Small intestine (tissue), 7 donors: ENCODE data around the gene MRPL28. TPM values are rescaled to one million over a fixed set of nuclear protein-coding genes. Genes with fewer than 3 reads are reported as not detected.

Experiments used
- DNase-seq, 2 donors: peaks; one replicate each; pipeline versions ENCODE4 v3.0.0 to v3.0.0-alpha.2; 2013
- FAIRE-seq: peaks from 2 replicates; lab custom pipeline; 2012; peaks lifted over from hg19 to GRCh38; lab: Jason Lieb, UNC
- H3K27ac ChIP-seq, 3 donors: one replicate each; pipeline ENCODE4 v1.5.1; 2013; ENCODE audit warnings: low read length in 2 of 3, mild to moderate bottlenecking in 2 of 3, control low read depth in 1 of 3, inconsistent platforms in 1 of 3, low read depth in 1 of 3, moderate library complexity in 1 of 3
- H3K27me3 ChIP-seq, 3 donors: one replicate each; pipeline ENCODE4 v1.6.1; 2013; ENCODE audit warnings: low read length in 3 of 3, inconsistent platforms in 1 of 3; ENCODE audit not compliant: control insufficient read depth in 3 of 3, insufficient read depth in 3 of 3
- H3K36me3 ChIP-seq, 3 donors: one replicate each; pipeline ENCODE4 v1.6.1; 2013; ENCODE audit warnings: low read length in 3 of 3, inconsistent platforms in 1 of 3, low read depth in 1 of 3, mild to moderate bottlenecking in 1 of 3, moderate library complexity in 1 of 3; ENCODE audit not compliant: control insufficient read depth in 3 of 3, insufficient read depth in 2 of 3
- H3K4me1 ChIP-seq, 3 donors: one replicate each; pipeline ENCODE4 v1.6.1; 2013; ENCODE audit warnings: low read length in 2 of 3, inconsistent platforms in 1 of 3, low read depth in 1 of 3, mild to moderate bottlenecking in 1 of 3, moderate library complexity in 1 of 3; ENCODE audit not compliant: control insufficient read depth in 3 of 3, insufficient read depth in 2 of 3
- H3K4me3 ChIP-seq, 3 donors: one replicate each; pipeline ENCODE4 v1.5.1; 2013; ENCODE audit warnings: low read length in 3 of 3, control low read depth in 1 of 3, inconsistent platforms in 1 of 3, low read depth in 1 of 3, mild to moderate bottlenecking in 1 of 3, moderate library complexity in 1 of 3
- H3K9me3 ChIP-seq, 2 donors: one replicate each; pipeline ENCODE4 v1.6.1; 2013; ENCODE audit warnings: low read depth in 1 of 2, low read length in 1 of 2; ENCODE audit not compliant: control insufficient read depth in 2 of 2, insufficient read depth in 1 of 2
- WGBS, 3 donors: extraction: QIAGEN DNeasy Blood & Tissue Kit; methylation state at CpG; one replicate each; pipeline ENCODE4 v1.1.7; 2013; 5-methylcytosine and 5-hydroxymethylcytosine counted together
- polyA plus RNA-seq, 4 donors: library from polyadenylated mRNA; stranded (reverse) in 3 of 4; unstranded in 1 of 4; fragments of 200-250 nt in 3 of 4; fragments of 120-200 nt in 1 of 4; gene quantifications; one replicate each; pipeline versions ENCODE4 v1.2.1 to v1.2.3, GENCODE V29; 2013
- donor health status: healthy with polysubstance abuse.
- donor health status: control.
- donor health status: control.
- donor health status: Bipolar disorder and iron deficiency.
- donor health status: healthy.

The MRPL28 gene
- polyA plus RNA-seq, 4 donors, result 54.2 to 112 (median 92.1) TPM

DNA sequence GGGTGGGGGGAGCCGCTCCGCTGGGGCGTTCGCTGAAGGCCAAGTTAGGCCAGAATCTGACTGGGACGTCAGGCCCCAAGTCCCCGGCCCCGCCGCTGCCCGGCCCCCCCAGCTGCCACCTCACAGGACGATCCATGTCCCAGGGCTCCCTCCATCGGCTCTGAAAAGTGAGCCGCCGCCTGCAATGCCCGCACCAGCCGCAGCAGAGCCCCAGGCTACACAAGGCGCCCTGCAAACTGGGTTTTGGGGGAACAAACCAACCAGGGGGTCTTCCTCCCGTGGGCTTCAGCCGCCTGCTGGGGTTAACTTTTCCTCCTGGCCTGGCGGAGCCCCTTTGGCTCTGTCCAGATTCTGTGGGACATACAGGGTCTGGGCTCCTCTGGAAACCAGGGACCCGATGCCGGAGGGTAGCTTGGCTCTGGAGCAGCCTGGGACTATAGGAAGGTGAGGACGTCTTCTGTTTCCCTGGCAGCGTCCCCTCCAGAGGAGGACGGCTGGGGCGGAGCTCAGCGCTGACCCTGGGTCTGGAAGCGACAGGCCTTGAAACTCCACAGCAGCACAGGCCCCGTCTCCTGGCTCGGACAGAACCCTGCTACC, 27.5 kb upstream of the MRPL28 start:
- WGBS, 3 donors, result 33 to 39% (median 38%) methylated on average over 19 to 29 of the region's 29 CpGs
- Histone ChIP-seq H3K27ac (peak overlapping the region in 1 of 3 donors; percentile 61), H3K9me3 (no peaks in the 10 kb centered on the region), H3K36me3 (peaks cover 0 to 30% (median 0%) of the 10 kb centered on the region in 3 donors), H3K4me1 (peaks cover 0 to 20% (median 7%) of the 10 kb centered on the region in 3 donors), H3K27me3 (no peaks in the 10 kb centered on the region), H3K4me3 (peak overlapping the region in 1 of 3 donors; percentile 22)
- peak; percentile 55 to 80 for DNase-seq
- no peak for FAIRE-seq

DNA sequence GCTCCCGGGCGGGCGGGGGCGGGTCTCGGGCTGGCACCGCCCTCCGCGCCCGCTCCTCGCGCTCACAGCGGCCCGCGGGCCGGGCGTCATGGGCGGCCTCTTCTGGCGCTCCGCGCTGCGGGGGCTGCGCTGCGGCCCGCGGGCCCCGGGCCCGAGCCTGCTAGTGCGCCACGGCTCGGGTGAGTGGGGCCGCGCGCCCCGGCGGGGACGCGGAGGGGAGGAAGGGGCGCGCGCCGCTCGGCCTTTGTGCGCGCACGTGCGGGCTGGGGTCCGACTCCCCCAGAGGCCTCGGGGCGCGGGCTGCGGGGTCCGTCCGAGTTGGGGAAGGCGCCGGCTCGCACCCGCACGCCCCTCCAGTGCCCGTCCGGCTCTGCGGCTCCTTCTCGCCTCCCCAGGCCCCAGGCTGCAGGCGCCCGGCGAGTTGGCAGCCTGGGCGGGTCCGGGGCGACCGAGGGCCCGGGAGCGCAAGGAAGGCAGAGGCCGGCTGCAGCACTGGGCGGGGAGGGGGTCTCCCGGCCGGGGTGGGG, 26.9 kb upstream of the MRPL28 start, which contains the start of gene NME4:
TSS of gene NME4 (plus strand) at position 65 of the 527 bp plus-strand sequence. CDS start at position 89, 24 bp downstream.
- Histone ChIP-seq H3K4me1 (peaks cover 0 to 20% (median 7%) of the 10 kb centered on the region in 3 donors), H3K27me3 (no peaks in the 10 kb centered on the region), H3K9me3 (no peaks in the 10 kb centered on the region), H3K36me3 (peaks cover 0 to 30% (median 0%) of the 10 kb centered on the region in 3 donors), H3K4me3 (peak within 1 kb of the TSS; percentile 50 to 58 (median 56)), H3K27ac (peak within 1 kb of the TSS in 2 of 3 donors; percentile 50 to 61)
- WGBS, 3 donors, result 0 to 1% (median 0%) methylated on average over 34 to 75 of the region's 75 CpGs
- FAIRE-seq (no peak), DNase-seq (peak in 1 of 2 donors; percentile 65)

DNA sequence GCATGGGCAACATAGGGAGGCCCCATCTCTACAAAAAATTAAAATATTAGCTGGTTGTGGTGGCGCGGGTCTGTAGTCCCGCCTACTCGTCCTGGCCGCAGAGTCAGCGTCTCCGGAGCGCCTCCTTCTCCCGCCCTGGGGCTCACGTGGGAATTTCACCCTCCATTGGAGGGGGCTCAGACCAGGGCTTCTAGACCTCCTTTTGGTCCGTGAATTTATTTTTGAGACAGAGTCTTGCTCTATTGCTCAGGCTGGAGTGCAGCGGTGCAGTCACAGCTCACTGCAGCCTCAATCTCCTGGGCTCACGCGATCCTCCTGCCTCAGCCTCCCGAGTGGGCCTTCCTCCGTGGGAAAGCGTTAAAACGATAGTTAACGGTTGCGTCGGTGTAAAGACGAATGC, 26.3 kb upstream of the MRPL28 start:
- H3K27ac ChIP-seq, result peak overlapping the region in 1 of 3 donors; percentile 48
- H3K27me3 ChIP-seq, result no peaks in the 10 kb centered on the region
- FAIRE-seq (no peak), DNase-seq (peak in 1 of 2 donors; percentile 55)
- peaks cover 0 to 36% (median 0%) of the 10 kb centered on the region in 3 donors for H3K36me3 ChIP-seq
- H3K4me1 ChIP-seq, result peaks cover 0 to 20% (median 7%) of the 10 kb centered on the region in 3 donors
- H3K4me3 ChIP-seq, result peak overlapping the region; percentile 50 to 58 (median 56)
- WGBS, 3 donors, result 3 to 9% (median 6%) methylated on average over 22 of the region's 22 CpGs
- peaks cover 0 to 5% of the 10 kb centered on the region in 2 donors for H3K9me3 ChIP-seq

DNA sequence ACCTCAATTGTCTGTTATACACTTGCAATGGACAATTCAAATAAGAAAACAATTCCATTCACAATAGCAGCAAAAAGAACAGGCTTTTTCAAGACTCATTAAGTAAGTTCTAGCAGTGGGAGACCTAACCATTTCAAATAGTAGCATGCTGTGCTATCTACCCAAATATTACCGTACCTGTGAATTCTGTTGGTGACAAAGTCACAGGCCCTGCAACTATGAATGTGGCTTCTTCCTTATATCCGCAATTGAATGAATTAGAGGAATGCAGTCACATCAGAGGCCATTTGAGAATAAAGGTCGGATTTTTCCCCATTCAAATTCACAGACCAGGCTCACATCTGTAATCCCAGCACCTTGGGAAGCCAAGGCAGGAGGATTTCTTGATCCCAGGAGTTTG, 25.9 kb upstream of the MRPL28 start:
- H3K4me1 ChIP-seq, result peaks cover 0 to 20% (median 7%) of the 10 kb centered on the region in 3 donors
- FAIRE-seq (no peak), DNase-seq (no peak)
- peak overlapping the region in 1 of 3 donors; percentile 56 for H3K4me3 ChIP-seq
- H3K36me3 ChIP-seq, result peaks cover 0 to 37% (median 0%) of the 10 kb centered on the region in 3 donors
- H3K27me3 ChIP-seq, result no peaks in the 10 kb centered on the region
- WGBS, 3 donors, result 27 to 42% (median 40%) methylated on average over 3 of the region's 3 CpGs
- H3K27ac ChIP-seq, result no peak overlapping the region
- H3K9me3 ChIP-seq, result peaks cover 0 to 6% of the 10 kb centered on the region in 2 donors

DNA sequence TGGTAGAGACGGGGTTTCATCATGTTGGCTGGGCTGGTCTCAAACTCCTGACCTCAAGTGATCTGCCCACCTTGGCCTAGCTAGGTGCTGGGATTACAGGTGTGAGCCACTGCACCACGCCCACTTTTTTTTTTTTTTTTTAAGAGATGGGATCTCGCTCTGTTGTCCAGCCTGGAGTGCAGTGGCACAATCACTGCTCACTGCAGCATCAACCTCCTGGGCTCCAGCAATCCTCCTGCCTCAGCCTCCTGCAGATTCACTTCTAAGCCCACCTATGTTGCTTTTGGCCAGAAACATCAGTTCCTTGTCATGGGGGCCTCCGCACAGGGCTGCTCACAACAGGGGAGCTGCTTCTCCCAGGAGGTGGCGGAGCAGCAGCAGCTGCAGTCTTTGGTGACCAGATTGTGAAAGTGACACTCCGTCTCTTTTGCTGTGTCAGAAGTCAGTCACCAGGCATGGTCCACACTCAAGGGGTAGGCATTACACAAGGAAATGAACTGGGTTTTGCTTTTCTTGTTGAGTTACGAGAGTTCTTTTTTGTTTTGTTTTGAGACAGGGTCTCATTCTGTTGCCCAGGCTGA, 22.2 kb upstream of the MRPL28 start:
- 79 to 93% (median 92%) methylated on average over 7 of the region's 7 CpGs for WGBS, 3 donors
- H3K9me3 ChIP-seq, result peaks cover 0 to 6% of the 10 kb centered on the region in 2 donors
- no peak for FAIRE-seq
- no peak overlapping the region for H3K4me3 ChIP-seq
- peaks cover 0 to 25% (median 3%) of the 10 kb centered on the region in 3 donors for H3K4me1 ChIP-seq
- DNase-seq, result no peak
- H3K36me3 ChIP-seq, result peaks cover 0 to 7% (median 0%) of the 10 kb centered on the region in 3 donors
- H3K27ac ChIP-seq, result peak overlapping the region in 1 of 3 donors; percentile 30
- no peaks in the 10 kb centered on the region for H3K27me3 ChIP-seq

DNA sequence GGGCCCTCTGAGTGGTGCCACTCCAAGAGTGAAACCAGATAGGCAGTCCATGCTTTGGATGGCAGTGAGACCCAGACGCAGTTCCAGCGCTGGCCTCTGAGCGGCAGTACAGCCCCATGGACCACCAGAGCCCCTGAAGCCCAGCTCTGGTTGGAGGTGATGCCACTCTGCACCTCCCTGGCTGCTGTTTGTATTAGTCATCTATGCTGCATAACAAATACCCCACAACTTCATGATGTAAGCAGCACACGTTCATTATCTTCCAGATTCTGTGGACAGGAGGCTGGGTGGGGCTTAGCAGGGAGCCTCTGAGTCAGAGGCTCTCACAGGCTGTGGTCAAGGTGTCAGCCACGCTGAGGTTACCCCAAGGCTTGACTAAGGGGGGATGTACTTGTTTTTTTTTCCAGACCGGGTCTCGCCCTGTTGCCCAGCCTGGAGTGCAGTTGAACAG, 21.6 kb upstream of the MRPL28 start:
- WGBS, 3 donors, result 59 to 71% (median 63%) methylated on average over 7 of the region's 7 CpGs
- FAIRE-seq, result no peak
- no peak overlapping the region for H3K27ac ChIP-seq

DNA sequence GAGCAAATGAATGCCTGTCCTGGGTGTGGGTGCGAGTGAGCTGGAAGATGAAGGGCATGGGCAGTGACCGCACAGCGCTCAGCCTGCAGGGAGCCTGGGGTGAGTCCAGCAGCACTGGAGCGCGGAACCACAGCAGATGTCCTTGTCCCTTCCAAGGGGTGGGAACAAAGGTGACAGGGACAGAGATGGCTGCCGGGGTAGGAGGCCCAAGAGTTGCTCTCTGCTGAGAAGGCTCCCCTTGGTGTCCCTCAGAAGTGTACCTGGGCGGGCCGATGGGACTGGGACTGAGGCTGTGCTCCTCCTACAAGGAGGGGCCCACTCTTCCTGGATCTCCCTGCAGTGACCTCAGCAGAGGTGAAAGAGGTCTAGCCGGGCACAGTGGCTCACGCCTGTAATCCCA, 19.0 kb upstream of the MRPL28 start:
- no peak for DNase-seq
- Histone ChIP-seq H3K36me3 (peaks cover 0 to 13% (median 0%) of the 10 kb centered on the region in 3 donors), H3K4me3 (no peak overlapping the region), H3K27me3 (no peaks in the 10 kb centered on the region), H3K27ac (peak overlapping the region in 1 of 3 donors; percentile 52), H3K4me1 (peaks cover 0 to 24% (median 0%) of the 10 kb centered on the region in 3 donors), H3K9me3 (peaks cover 0 to 6% of the 10 kb centered on the region in 2 donors)
- no peak for FAIRE-seq
- 84 to 85% (median 85%) methylated on average over 10 of the region's 10 CpGs for WGBS, 3 donors

More for the DNA sequence above, 21.6 kb upstream of the MRPL28 start:
- no peaks in the 10 kb centered on the region for H3K27me3 ChIP-seq
- H3K36me3 ChIP-seq, result peaks cover 0 to 8% (median 0%) of the 10 kb centered on the region in 3 donors
- peaks cover 0 to 31% (median 3%) of the 10 kb centered on the region in 3 donors for H3K4me1 ChIP-seq
- DNase-seq, result peak; percentile 49 to 59
- peaks cover 0 to 6% of the 10 kb centered on the region in 2 donors for H3K9me3 ChIP-seq
- H3K4me3 ChIP-seq, result no peak overlapping the region
